Erythroblast (primary cell): ENCODE results near the gene DCDC2B.

Experiments
- GATA1 ChIP-seq: IDR thresholded peaks from 2 replicates; pipeline ENCODE4 v1.6.1; 2011; ENCODE audit warnings: low read depth, mild to moderate bottlenecking, control low read depth, low read length, moderate library complexity
- POLR2A ChIP-seq: IDR thresholded peaks from 2 replicates; pipeline ENCODE4 v1.6.1; 2011; ENCODE audit warnings: mild to moderate bottlenecking, low read length

DNA sequence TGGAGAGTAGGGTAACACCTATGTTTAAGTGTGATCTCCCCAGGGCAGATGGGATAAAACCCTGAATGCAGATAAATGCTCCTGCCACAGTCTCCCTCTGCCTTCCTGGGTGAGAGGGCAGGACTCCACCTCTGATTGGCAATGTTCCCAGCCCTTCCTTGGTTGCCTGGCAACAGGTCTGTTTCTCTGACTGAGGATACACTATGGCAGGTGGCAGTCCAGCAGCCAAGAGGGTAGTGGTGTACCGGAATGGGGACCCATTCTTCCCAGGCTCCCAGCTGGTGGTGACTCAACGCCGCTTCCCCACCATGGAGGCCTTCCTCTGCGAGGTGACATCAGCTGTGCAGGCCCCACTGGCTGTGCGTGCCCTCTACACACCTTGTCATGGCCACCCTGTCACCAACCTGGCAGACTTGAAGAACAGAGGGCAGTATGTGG lies at the start of gene DCDC2B:
- TF ChIP-seq POLR2A: peak; percentile 37
- TF ChIP-seq GATA1: no peak
